ENCODE results near the gene MRTFA.
"Not testable (repeated sequence)": the region's sequence is repeated elsewhere in the genome, so short reads cannot be mapped to it uniquely, and the experiment has no call there.

Gene MRTFA

GRCh38 chr22:40517631-40518030 is 118.9 kb downstream of the MRTFA start:
- DNase-seq = no peak

- DNase-seq = no peak
Measured at GRCh38 chr22:40516416-40516815, 120.1 kb downstream of the MRTFA start.

DNA sequence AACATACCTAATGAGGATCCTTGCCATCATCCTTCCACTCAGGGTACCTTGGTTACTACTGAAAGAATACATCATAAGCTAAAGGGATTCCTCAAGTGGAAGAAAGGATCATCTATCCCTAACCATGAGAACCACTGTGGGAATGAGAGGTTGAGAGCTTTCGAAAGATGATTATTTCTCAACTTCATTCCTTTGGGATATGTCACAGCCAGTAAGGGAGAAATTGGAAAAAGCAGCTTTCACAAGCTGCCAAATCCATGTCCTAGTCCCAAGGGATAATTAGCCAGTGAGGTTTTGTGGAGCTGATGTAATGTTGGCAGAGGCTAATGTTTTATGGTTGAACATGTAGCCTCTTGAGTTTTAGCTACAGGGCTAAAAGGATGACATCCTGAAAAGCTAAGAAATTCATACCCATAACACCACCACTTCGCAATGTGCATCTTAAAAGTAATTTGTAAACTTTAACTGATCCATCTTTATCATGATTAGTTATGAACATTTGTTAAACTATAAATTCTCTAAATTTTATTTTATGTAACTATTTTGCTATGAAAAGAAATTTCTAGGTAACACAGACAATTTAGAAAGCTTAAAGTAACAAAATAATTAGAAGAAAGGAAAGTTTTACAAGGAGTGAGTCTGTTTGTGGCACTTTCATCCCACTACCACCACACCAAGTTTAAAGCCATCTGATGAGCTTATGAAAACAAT is 123.9 kb downstream of the MRTFA start:
- DNase-seq = no peak

DNA sequence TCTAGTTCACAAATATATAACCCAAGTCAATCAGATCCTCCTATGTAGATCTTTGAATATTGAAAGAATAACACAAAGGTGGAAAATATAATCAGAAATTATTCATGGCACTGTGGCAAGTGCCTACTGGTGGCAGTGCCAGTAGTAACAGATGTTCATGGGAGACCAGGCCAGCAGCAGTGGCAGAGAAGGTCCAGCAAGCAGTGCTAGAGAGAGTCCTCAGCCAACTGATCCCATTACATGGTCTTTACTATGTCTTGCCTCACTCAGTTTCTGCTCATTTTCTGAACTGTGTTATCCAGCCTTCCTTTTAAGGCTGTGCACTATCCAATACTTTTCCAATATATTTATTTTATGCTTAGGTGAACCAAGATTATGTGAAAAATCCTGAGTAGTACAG is 124.9 kb downstream of the MRTFA start:
- no peak for DNase-seq

- no peak for DNase-seq
Measured at GRCh38 chr22:40510631-40511364, 125.7 kb downstream of the MRTFA start.

DNA sequence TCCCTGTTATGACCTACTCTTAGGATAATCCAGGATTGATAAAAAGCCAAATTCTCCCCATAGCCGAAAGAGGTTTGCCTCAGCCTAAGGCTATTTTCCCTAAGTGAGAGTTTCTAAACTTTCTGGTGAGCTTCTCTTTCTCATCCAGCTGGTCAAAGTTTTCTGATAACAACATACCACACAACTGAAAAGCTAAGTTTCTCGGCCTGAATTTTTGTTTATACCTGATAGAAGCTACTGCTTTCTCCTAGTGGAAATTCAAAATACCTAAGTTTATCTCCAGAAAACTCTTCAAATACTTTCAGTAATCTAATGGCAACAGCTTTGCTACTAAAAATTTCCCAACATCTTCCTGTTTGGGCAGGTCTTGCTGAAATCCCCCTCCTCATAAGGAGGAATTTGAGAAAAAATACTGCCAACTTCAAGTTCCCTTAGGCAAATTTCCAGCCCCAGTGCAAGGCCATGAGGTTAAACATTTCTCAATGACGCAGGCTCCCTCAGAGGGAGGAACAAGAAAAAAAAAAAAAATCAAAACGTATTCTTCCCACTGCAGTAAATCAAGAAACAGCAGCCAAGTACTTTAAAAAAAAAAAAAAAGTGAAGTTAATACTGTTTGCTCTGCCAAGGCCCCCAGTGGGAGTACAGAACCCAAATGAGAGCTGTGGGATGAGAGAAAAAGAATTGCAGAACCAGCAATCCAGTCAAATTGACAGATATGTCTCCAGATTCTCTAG is 127.0 kb downstream of the MRTFA start:
- DNase-seq = no peak

DNA sequence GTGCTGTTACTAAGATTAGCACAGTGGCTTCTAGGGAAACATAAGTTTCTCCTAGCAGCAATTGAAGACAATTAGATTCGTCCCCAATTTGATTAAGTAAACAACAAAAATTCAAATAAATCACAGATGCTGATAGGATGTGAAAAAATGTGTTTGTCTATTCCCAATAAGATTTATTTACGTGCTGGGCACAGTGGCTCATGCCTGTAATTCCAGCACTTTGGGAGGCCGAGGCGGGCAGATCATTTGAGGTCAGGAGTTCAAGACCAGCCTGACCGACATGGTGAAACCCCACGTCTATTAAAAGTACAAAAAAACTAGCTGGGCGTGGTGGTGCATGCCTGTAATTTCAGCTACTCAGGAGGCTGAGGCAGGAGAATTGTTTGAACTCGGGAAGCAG is 128.5 kb downstream of the MRTFA start:
- DNase-seq = not testable (repeated sequence)

- no peak for DNase-seq
Measured at GRCh38 chr22:40507491-40507890, 129.0 kb downstream of the MRTFA start.

GRCh38 chr22:40506762-40507161 is 129.8 kb downstream of the MRTFA start:
- no peak for DNase-seq

- DNase-seq = no peak
Measured at GRCh38 chr22:40504285-40505249, 132.0 kb downstream of the MRTFA start.

DNA sequence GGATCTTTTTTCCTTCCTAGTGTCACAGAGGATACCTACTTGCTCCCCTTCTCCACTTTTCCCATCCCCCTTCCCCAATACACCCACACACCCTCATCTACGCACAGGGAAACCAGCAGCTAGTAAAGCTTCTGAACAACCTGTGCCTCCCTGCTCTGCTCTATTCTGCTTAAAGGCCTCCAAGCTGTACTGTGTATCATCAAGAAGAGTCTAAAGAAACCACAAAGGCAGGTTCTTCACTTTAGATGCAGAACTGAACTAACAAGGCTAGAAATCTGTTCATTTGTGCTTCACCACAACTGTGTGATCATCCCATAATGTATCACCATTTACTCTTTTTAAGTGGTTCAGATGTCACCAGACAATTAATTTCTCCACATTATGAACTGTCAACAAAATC is 133.6 kb downstream of the MRTFA start:
- DNase-seq = no peak

GRCh38 chr22:40500465-40500786 is 136.1 kb downstream of the MRTFA start:
- DNase-seq = not testable (repeated sequence)

DNA sequence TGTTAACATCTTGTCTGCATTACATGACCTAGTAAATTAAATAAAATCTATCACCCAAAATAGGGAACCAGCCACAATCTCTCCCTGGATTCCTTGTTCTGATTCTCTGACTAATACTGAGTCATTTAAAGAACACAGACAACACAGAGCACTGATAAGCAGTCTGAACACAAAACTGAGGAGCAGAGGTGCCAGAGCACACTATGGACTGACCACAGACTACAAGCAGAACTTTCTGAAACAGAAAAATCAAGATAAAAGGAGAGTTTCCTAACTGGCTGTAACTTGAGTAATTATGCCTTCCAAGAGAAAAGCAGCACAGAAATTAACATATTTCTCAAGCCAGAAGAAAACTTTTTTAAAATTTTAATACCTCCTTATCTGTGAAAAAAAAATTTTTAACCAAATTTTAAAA is 137.3 kb downstream of the MRTFA start:
- no peak for DNase-seq

DNA sequence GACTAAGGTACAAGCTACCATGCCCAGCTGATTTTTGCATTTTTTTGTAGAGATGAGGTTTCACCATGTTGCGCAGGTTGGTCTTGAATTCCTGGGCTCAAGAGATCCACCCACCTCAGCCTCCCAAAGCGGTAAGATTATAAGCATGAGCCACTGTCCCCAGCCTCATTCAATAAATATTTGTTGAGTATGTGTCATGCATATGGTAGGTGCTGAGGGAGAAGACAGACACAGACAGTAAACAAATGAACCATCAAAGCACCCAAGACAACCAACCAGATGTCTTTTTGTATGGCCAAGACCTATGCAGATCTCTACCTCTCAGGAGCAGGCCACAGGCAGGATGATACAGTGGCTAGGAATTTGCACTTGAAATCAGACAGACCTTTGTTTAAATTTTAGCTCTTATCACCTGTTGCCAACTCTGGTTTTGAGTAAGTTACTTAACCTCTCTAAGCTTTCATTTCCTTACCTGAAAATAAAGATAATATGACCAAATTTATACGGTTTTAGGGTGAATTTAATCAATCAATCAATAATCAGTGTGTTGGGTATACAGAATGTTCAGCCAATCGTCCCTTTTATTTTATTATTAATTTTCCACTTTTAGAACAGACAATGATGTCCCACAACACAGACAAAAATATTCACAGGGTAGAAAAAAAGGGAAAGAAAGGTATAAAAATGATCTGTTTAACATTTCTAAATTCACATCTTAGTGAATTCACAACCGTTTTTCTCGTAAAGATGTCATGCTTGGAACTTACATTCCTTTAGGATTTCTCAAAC is 137.9 kb downstream of the MRTFA start:
- DNase-seq = no peak

DNA sequence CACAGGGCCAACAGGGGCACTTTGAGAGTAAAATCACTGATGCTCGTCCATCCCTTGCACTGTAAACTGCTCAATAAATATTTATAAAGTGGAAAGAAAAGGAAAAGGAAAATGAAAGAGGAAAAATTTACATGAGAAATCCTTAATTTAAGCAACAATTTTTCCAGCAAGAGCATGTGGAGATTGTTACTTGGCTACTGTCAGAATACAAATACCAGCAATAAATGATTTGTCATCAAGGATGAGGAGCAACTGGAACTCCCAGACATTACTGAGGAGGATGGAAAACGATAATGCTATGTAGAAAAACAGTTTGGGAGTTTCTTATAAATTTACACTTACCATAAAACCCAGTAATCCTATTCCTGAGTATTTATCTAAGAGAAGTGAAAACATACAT is 143.1 kb downstream of the MRTFA start:
- DNase-seq = no peak

GRCh38 chr22:40491990-40492631 is 144.4 kb downstream of the MRTFA start:
- DNase-seq = no peak

DNA sequence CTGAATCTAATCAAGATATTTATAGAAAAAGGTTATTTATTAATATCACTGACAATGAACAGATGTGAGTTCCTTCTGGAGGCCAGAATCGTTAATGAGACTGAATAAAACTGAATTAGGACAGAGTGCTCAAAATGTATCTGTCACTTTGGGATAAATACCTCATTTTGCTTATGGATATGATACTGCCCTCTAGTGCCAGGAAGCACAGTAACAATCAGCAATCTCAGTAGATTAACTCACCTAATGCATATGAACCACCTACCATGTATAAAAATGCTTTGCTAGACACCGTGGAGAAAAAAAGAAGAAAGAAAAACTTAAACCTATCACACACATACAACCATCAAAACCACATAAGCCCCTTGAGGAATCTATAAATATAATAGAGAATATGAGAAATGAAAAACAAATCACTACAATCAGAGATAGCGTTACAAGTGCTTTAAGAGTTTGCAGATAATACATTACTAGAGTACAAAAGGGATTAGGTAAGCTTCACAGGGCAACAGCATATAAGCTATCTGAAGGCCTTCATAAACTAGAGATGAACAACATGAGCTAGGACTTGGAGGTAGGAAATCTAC is 148.8 kb downstream of the MRTFA start:
- no peak for DNase-seq

- DNase-seq = no peak
Measured at GRCh38 chr22:40486962-40487602, 149.4 kb downstream of the MRTFA start.

GRCh38 chr22:40485813-40486667 is 150.5 kb downstream of the MRTFA start:
- no peak for DNase-seq

Data from NCI-H1417 treated with DMSO at 0.1 percent for 48 hours (cell line).